ENCODE data around the gene NFKBIZ.
"Not testable (repeated sequence)": the region's sequence is repeated elsewhere in the genome, so short reads cannot be mapped to it uniquely, and the experiment has no call there.

The NFKBIZ gene

GRCh38 chr3:101876142-101876541 is 26.8 kb downstream of the NFKBIZ start:
- DNase-seq = no peak

- no peak for DNase-seq
These were observed 29.3 kb downstream of the NFKBIZ start for GRCh38 chr3:101878589-101878988.

- DNase-seq = no peak
These were observed 29.8 kb downstream of the NFKBIZ start for GRCh38 chr3:101879102-101879501.

- no peak for DNase-seq
These were observed 30.4 kb downstream of the NFKBIZ start for GRCh38 chr3:101879623-101880284.

- no peak for DNase-seq
These were observed 35.5 kb downstream of the NFKBIZ start for GRCh38 chr3:101884776-101885175.

GRCh38 chr3:101885584-101885983 is 36.3 kb downstream of the NFKBIZ start:
- DNase-seq = not testable (repeated sequence)

GRCh38 chr3:101886626-101887025 is 37.3 kb downstream of the NFKBIZ start:
- no peak for DNase-seq

GRCh38 chr3:101888653-101889052 is 39.3 kb downstream of the NFKBIZ start:
- DNase-seq = no peak

GRCh38 chr3:101890716-101891115 is 41.4 kb downstream of the NFKBIZ start:
- DNase-seq = no peak

- DNase-seq = no peak
These were observed 43.3 kb downstream of the NFKBIZ start for GRCh38 chr3:101892648-101893047.

GRCh38 chr3:101896083-101896757 is 46.9 kb downstream of the NFKBIZ start:
- DNase-seq = no peak

- no peak for DNase-seq
These were observed 47.7 kb downstream of the NFKBIZ start for GRCh38 chr3:101897013-101897412.

GRCh38 chr3:101898039-101898438 is 48.7 kb downstream of the NFKBIZ start:
- no peak for DNase-seq

- no peak for DNase-seq
These were observed 49.4 kb downstream of the NFKBIZ start for GRCh38 chr3:101898752-101899169.

GRCh38 chr3:101900316-101900715 is 51.0 kb downstream of the NFKBIZ start:
- DNase-seq = no peak

- DNase-seq = no peak
These were observed 51.4 kb downstream of the NFKBIZ start for GRCh38 chr3:101900736-101901135.

GRCh38 chr3:101902041-101902440 is 52.7 kb downstream of the NFKBIZ start:
- no peak for DNase-seq

GRCh38 chr3:101903451-101903871 is 54.1 kb downstream of the NFKBIZ start:
- no peak for DNase-seq

- not testable (repeated sequence) for DNase-seq
These were observed 56.3 kb downstream of the NFKBIZ start for GRCh38 chr3:101905573-101905972.

Measured in stimulated activated CD4-positive, alpha-beta T cell treated with anti-CD3 and anti-CD28 coated beads, Interleukin-2, amount 100 ng/mL, for 24 hours (primary cell).